ENCODE data around the gene GPD1.
"Not testable (repeated sequence)": the region's sequence is repeated elsewhere in the genome, so short reads cannot be mapped to it uniquely, and the experiment has no call there.

GPD1 gene

DNA sequence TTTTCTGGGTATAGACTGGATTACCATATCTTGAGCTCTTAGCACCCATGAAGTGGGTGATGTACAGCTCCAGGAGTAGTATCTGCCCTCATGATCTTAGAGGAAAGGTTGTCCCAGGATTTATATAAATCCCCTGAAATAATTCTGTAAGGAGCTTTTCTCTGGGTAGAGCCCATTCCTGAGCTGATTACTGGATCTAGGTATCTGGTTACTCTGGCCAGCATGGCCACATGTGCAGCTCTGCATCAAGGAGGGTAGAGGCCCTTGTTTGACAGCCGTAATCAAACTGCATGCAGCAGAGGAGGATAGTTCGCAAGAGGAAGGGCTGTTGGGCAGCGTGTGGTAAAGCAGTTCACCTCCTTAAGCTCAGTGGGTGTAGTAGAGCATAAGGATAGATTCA is 16.7 kb downstream of the GPD1 start:
- H3K4me3 ChIP-seq (ENCODE audit: low read depth, low read length) = no peak overlapping the region

DNA sequence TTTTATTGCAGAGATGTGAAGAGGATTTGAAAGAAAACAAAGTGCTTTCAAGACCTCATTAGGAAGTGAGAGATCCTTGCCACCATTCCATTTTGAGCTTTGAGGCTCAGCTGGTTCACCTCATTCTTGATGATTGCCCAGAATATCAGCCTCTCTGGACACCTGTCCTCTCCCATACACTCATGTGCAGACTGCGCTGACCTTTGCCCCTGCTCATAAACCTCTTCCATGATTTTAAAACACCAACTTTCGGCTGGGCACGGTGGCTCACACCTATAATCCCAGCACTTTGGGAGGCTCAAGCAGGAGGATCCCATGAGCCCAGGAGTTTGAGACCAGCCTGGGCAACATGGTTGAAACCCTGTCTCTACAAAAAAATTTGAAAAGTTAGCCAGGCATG is 17.1 kb downstream of the GPD1 start:
- no peak overlapping the region for H3K4me3 ChIP-seq (ENCODE audit: low read depth, low read length)

DNA sequence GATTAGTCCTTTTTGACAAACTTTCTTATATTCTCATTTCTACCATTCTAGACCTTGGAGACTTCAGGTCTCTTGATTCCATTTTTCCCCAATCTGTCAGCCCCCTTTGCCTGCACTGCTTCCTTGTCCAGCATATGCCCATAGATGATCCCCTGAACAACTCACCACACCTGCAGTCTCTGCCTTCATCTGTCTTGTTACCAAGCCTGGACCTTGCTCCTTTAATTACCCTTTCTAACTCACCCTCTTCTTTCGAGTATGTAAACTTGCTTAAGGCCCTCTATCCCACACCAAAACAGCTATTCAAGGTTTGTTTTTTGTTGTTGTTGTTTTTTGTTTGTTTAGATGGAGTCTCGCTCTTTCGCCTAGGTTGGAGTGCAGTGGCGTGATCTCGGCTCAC is 17.8 kb downstream of the GPD1 start:
- no peak overlapping the region for H3K4me3 ChIP-seq (ENCODE audit: low read depth, low read length)

DNA sequence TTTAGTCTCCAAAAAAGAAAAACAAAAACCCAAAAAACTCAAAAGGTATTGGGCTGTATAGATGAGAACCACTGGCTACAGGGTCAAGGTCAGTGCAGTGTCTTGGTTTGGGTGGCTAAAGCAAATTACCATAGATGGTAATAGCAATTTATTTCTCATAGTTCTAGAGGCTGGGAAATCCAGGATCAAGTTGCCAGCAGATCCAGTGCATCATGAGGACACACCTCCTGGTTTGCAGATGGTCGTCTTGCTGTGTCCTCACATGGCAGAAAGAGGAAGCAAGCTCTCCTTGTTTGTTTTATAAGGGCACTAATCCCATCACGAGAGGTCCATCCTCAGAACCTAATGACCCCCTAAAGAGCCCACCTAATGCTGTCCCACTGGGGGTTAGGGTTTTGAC is 19.4 kb downstream of the GPD1 start:
- H3K4me3 ChIP-seq (ENCODE audit: low read depth, low read length) = no peak overlapping the region

DNA sequence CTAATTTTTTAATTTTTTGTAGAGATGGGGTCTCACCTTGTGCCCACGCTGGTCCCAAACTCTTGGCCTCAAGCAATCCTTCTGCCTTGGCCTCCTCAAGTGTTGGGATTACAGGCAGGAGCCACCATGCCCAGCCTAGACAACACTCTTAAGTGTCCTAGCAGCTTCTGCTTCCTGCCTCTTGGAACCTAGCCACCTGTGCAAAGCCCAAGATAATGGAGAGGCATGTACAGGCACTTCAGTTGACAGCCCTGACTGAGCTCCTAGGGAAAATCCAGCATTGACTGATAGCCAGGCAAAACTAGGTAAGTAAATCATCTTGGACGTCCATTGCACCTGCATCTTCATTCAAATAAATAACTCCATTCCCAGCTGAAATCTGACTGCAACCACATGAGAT is 23.7 kb downstream of the GPD1 start:
- H3K4me3 ChIP-seq (ENCODE audit: low read depth, low read length) = no peak overlapping the region

DNA sequence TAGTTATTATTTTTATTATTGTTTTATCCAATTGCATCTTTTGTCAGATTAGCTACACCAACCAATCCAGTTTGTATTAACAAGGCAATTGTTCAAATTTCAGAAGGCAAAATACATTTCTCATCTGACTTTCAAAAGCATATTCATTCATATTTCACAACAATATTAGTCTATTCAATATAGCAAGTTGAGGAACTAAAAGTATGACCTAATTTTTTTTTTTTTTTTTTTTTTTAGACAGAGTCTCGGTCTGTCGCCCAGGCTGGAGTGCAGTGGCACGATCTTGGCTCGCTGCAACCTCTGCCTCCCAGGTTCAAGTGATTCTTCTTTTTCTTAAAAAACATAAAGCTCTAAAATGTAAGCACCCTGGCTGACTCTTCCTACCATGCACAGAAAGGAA is 25.5 kb downstream of the GPD1 start:
- H3K4me3 ChIP-seq (ENCODE audit: low read depth, low read length) = no peak overlapping the region

DNA sequence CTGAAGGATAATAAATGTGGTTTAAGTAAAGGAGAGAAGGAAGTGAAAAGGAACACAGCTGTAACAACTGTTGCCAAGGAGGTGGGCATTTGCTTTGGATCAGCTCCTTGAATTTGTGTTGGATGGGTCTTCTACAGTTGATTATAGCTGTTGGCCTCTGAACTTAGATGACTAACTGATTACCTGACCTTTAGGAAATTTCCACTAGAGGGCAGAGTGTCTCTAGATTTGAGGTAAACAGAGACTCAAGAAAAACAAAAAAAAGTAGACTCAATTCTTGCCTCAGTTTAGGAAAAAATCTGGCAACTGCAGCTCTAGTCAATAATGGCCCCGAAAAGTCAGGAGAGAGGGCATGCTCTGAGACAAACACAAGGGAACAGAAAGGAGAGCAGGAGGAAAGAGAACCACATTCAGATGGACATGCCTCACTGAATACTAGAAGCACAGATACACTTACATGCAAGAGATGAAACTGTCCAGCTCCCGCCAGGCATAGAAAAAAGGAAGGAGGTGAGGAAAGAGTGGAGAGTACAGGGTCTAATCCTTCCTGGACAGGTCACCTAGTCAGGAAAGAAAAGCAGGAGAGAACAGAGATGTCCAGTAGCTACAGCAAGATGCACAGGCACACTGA is 28.8 kb downstream of the GPD1 start:
- no peak overlapping the region for H3K4me3 ChIP-seq (ENCODE audit: low read depth, low read length)

DNA sequence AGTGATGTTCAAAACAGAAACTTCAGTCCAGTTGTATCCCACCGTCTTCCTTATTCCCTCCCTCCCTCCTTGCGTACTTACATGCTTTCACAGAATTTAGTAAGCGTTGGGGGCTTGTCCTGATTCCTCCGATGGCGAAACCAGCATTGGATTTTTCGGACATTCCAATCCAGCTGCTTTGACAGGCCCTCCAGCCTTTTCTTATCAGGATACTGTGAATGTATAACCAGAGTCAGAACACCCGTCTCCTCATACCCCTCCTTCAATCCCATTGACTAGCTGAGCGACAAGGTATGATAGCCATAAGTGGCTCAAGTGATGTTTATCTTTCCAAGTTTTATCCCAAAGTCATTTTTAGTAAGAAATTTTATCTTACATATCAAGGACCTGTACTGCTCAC is 39.2 kb downstream of the GPD1 start:
- no peak overlapping the region for H3K4me3 ChIP-seq (ENCODE audit: low read depth, low read length)

DNA sequence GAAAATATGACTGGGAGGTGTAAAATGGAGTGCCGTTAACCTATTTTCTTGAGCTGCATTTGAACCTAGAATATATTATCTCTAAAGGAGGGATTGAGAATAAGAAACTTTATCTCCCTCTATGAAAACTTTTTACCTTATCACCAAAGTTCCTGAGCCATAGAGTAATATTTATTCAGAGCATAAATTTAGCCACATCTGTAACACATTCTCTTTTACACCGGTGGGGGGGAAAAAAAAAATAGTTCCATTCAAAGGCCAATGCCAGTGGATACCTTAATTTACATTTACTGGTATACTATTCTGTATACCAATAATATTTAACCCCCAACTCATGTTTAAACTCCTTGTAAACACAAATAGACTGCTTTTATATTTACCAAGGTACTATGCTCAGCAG is 41.6 kb downstream of the GPD1 start:
- no peak overlapping the region for H3K4me3 ChIP-seq (ENCODE audit: low read depth, low read length)

DNA sequence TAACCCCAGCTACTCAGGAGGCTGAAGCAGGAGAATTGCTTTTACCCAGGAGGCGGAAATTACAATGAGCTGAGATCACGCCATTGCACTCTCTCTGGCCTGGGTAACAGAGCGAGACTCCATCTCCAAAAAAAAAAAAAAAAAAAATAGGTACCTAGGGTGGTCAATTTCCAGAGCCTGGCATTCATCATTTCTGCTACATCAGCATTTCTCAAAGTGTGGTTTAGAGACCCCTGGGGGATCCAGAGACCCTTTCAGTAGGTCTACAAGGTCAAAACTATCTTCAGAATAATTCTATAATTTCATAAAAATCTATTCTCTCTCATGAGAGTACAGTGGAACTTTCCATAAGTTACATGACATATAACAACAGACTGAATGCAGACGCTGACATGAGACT is 43.5 kb downstream of the GPD1 start:
- no peak overlapping the region for H3K4me3 ChIP-seq (ENCODE audit: low read depth, low read length)

DNA sequence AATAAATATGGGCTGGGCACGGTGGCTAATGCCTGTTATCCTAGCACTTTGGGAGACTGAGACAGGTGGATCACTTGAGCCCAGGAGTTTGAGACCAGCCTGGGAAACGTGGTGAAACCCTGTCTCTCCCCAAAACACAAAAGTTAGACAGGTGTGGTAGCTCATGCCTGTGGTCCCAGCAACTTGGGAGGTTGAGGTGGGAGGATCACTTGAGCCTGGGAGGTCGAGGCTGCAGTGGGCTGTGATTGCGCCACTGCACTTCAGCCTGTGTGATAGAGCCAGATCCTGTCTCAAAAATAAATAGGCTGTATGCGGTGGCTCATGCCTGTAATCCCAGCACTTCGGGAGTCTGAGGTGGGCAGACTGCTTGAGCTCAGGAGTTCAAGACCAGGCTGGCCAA is 44.2 kb downstream of the GPD1 start:
- H3K4me3 ChIP-seq (ENCODE audit: low read depth, low read length) = not testable (repeated sequence)

DNA sequence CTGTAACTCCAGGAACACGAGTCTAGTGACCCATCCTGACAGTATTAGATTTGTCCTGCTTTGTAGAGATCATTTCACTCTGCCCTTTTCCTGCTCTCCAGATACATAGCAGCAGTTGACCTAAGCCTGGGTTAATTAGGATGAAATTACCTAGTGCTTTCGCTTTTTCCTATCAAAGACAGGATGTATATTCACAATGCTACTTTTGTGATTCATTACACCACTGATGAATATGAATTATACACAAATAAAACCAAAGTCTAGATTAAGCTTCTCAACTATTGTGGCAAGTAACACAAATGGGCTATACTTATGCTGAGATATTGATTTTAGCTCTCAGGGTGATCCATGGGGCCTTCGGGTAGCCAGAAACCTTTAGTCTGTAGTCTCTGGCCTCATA is 45.5 kb downstream of the GPD1 start:
- no peak overlapping the region for H3K4me3 ChIP-seq (ENCODE audit: low read depth, low read length)

DNA sequence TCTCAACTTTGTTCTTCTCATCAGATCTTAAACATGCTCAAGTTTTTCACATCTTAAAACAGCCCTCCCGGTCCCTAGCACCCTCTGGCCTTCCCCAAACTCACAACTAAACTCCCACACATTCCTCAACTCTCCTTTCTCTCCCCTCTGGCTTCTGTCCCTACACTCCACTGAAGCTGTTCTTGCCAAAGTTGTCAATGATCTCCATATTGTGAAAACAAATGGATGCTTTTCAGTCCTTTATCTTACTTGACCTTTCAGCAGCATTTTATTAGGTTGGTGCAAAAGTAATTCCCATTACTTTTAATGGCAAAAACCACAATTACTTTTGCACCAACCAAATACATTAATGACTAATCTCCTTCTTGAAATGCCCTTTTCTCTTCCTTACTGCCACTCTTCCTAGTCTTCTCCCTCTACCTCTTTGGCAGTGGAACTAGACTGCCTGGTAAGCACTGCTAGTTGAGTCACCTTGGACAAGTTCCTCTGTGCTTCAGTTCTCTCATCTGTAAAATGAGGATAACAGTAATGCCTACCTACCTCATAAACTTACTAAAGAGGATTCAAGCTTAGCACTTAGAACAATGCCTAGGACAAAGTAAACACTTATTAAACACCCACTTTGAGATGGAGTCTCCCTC is 47.4 kb downstream of the GPD1 start:
- H3K4me3 ChIP-seq (ENCODE audit: low read depth, low read length) = no peak overlapping the region

DNA sequence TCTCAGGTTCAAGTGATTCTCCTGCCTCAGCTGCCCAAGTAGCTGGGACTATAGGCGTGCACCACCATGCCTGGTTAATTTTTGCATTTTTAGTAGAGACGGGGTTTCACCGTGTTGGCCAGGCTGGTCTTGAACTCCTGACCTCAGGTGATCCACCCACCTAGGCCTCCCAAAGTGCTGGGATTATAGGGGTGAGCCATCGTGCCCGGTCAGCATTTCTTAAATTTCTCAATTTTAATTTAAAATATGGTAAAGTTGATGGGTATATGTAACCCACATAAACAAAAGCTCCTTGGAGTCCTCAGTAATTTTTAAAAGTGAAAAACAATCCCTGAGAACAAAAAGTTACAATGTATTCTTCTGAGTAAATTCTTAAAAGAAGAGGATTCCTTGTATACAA is 51.1 kb downstream of the GPD1 start:
- not testable (repeated sequence) for H3K4me3 ChIP-seq (ENCODE audit: low read depth, low read length)

DNA sequence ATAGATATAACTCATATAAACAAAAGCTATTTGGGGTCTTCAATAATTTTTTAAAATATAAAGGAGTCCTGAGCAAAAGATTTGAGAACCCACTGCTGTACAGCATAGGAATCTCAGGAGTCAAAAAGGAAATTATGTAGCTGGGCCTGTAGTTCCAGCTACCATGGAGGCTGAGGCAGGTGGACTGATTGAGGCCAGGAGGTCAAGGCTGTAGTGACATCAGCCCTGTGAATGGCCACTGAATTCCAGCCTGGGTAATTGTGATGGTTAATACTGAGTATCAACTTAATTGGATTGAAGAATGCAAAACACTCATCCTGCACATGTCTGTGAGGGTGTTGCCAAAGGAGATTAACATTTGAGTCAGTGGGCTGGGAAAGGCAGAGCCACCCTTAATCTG is 52.8 kb downstream of the GPD1 start:
- H3K4me3 ChIP-seq (ENCODE audit: low read depth, low read length) = no peak overlapping the region

DNA sequence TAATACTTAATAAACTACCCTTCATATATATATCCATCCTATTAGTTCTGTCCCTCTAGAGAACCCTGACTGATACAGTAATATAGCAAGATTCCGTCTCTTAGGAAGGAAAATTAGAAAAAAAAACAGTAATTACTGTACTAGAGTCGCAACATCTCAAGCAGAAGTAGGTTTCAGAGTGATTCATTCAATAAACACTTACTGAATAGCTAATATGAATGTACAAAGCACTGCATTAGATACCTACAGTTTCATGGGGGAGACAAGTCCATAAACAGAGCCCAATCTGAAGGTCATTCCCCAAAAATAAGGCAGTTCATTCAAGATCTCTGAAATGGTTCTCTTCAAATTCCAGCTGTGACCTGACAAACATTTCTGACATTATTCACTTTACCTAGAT is 53.5 kb downstream of the GPD1 start:
- H3K4me3 ChIP-seq (ENCODE audit: low read depth, low read length) = no peak overlapping the region

DNA sequence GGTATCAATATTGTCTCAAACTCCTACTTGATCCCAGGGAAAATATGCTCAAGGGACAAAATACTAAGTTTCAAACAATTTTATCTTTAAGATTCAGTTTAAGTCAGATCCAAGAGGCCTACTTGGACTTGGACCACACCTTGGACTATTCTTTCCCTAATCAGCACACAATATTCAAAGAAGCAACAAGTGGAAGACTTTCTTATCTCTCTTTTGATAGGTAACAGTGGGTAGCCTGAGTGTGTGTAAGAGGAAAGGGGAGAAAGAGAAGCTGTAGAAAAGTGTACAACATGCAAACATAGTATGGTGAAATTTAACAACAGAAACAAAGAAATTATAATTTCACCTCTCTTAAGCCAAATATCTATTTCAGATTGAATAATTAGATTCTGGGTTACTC is 56.8 kb downstream of the GPD1 start:
- no peak overlapping the region for H3K4me3 ChIP-seq (ENCODE audit: low read depth, low read length)

All from iPS-11a (cell line).